GM21515 (cell line): ENCODE measurements around the gene RALGPS2.

Experiments used
- ATAC-seq: cut with Tn5 transposase; IDR thresholded peaks from one replicate; pipeline ENCODE4 v1.9.1; 2021; ENCODE audit not compliant: unreplicated experiment

RALGPS2 gene

GRCh38 chr1:178916448-178917174, 191.6 kb downstream of the RALGPS2 start:
- ATAC-seq, result peak; percentile 53

GRCh38 chr1:178918308-178918707, 193.3 kb downstream of the RALGPS2 start:
- ATAC-seq, result no peak

GRCh38 chr1:178918955-178919354, 193.9 kb downstream of the RALGPS2 start:
- ATAC-seq, result no peak

GRCh38 chr1:178919581-178919980, 194.5 kb downstream of the RALGPS2 start:
- ATAC-seq, result no peak

GRCh38 chr1:178921499-178921898, 196.5 kb downstream of the RALGPS2 start:
- no peak for ATAC-seq

- ATAC-seq, result no peak
Measured at GRCh38 chr1:178923512-178923911, 198.5 kb downstream of the RALGPS2 start.

- ATAC-seq, result no peak
Measured at GRCh38 chr1:178926046-178926445, 201.0 kb downstream of the RALGPS2 start.

- ATAC-seq, result no peak
Measured at GRCh38 chr1:178927003-178927402, 202.0 kb downstream of the RALGPS2 start.

GRCh38 chr1:178928041-178928440, 203.0 kb downstream of the RALGPS2 start:
- no peak for ATAC-seq

GRCh38 chr1:178928976-178929375, 203.9 kb downstream of the RALGPS2 start:
- ATAC-seq, result no peak

- ATAC-seq, result no peak
Measured at GRCh38 chr1:178931858-178932551, 207.0 kb downstream of the RALGPS2 start.

- no peak for ATAC-seq
Measured at GRCh38 chr1:178932552-178932906, 207.5 kb downstream of the RALGPS2 start.

GRCh38 chr1:178933105-178933561, 208.1 kb downstream of the RALGPS2 start:
- no peak for ATAC-seq

GRCh38 chr1:178933709-178934490, 208.9 kb downstream of the RALGPS2 start:
- no peak for ATAC-seq

GRCh38 chr1:178934546-178934945, 209.5 kb downstream of the RALGPS2 start:
- no peak for ATAC-seq

GRCh38 chr1:178935610-178936009, 210.6 kb downstream of the RALGPS2 start:
- ATAC-seq, result no peak

- no peak for ATAC-seq
Measured at GRCh38 chr1:178937695-178938094, 212.7 kb downstream of the RALGPS2 start.

GRCh38 chr1:178938101-178938958, 213.3 kb downstream of the RALGPS2 start:
- ATAC-seq, result no peak

- no peak for ATAC-seq
Measured at GRCh38 chr1:178938959-178939317, 213.9 kb downstream of the RALGPS2 start.

GRCh38 chr1:178939338-178940067, 214.5 kb downstream of the RALGPS2 start:
- ATAC-seq, result no peak
